Measurements from ENCODE around the gene LRIG1. TPM values are rescaled to one million over a fixed set of nuclear protein-coding genes. Genes with fewer than 3 reads are reported as not detected.

The LRIG1 gene
- total and polyA plus RNA-seq, 9 of the 15 experiments (the other 6 are each of a cell fraction or from before 2014, with no cell fraction given), result 0.05 to 0.38 (median 0.13) TPM; not detected in 3

DNA sequence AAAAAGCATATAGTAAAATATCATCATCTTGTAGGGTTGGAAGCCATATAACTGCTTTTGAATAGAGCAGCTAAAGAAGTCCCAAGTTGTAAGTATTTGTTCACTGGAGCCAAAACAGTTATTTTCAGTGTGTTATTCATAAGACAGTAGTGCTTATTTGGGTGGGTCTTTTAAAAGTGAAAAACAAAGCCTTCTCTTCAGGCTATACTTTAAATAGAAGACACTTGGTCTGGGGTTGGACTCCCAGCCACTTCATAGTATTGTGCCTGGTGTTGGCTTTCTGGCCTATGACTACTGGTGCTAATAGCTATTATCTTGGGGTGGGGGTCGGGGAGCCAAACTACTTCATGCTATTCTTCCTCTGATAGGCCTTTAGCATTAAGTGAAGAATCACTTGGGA lies 144.8 kb downstream of the LRIG1 start (continued):
- TF ChIP-seq ZZZ3 (IDR thresholded peaks at IDR 0.05), result no peak
- TF ChIP-seq LEF1 (IDR thresholded peaks at IDR 0.05), result no peak
- no peak for TF ChIP-seq ASH1L (IDR thresholded peaks at IDR 0.05; ENCODE audit: borderline replicate concordance, low read depth, partially characterized antibody)

DNA sequence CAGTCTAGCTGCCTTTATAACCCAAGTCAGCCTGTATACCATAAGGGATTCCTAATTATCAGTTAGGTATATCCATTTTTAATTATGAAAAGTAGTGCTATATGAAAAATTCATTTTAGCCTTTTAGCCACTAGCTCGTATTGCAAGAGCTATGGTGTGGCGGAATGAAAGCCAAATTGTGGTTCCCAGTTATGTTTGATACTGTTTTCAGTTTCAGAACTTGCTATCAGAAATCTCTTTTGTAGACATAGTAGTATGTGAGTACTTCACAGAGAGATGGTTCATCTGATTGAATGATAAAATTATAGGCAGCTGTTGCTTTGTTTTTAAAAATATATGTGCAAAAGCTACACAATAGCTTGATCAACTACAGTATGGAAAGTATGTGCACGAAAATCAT lies 145.4 kb downstream of the LRIG1 start:
- Histone ChIP-seq H4K20me1 (replicated peaks; ENCODE audit: control insufficient read depth, insufficient read depth, low read length) (no peaks in the 10 kb centered on the region; the same call in 1 of the 2 replicates), H3K4me2 (ENCODE audit: insufficient read depth, low read length) (no peak overlapping the region), H3K27me3 (ENCODE audit: control insufficient read depth in 2 of 2, insufficient read depth in 2 of 2, low read length in 2 of 2) (no peaks in the 10 kb centered on the region), H3K27ac (ENCODE audit: extremely low read depth, low read depth, low read length) (no peak overlapping the region), H3K4me3 (no peak overlapping the region), H2AFZ (ENCODE audit: low read depth, low read length) (no peak overlapping the region), H3K4me1 (replicated peaks in 1 of 2; ENCODE audit: control insufficient read depth in 2 of 2, insufficient read depth in 2 of 2, low read length in 2 of 2) (no peaks in the 10 kb centered on the region), H3K36me3 (ENCODE audit: control insufficient read depth, insufficient read depth, low read length) (no peaks in the 10 kb centered on the region), H3K9me1 (ENCODE audit: control insufficient read depth, insufficient read depth, low read length) (no peaks in the 10 kb centered on the region), H3K9ac (ENCODE audit: insufficient read depth in 1 of 2, low read depth in 2 of 2, low read length in 2 of 2) (no peak overlapping the region), H3K79me2 (ENCODE audit: control insufficient read depth, insufficient read depth, low read length) (no peaks in the 10 kb centered on the region), H3K9me3 (replicated peaks; ENCODE audit: control insufficient read depth, insufficient read depth, low read depth, low read length) (no peaks in the 10 kb centered on the region)
- BruUV-seq (replicated peaks), result no TSS peak
- POLR2A ChIA-PET, result interaction anchor here (1.2 kb wide), 3 partner anchors 11 to 23 kb away, joined by 3 read pairs; no protein-coding TSS in a partner anchor
- CTCF ChIA-PET (ENCODE audit: low intra/inter-chr PET ratio), result no interaction called here
- DNase-seq (ENCODE audit: extremely low read depth in 1 of 4, low spot score in 3 of 4) (no peak), ATAC-seq (no peak), FAIRE-seq (no peak)
- no peak for TF ChIP-seq ZNF79 (CRISPR knock-in tag; IDR thresholded peaks at IDR 0.05; ENCODE audit: low read depth)
- no peak for TF ChIP-seq BRF1 (IDR thresholded peaks at IDR 0.05; ENCODE audit: borderline replicate concordance, extremely low read depth, insufficient read length)
- no peak for TF ChIP-seq PTRF (tag; IDR thresholded peaks at IDR 0.05)
- TF ChIP-seq HCFC1 (IDR thresholded peaks at IDR 0.05; ENCODE audit: low read depth, low read length), result no peak
- no peak for TF ChIP-seq E2F4 (CRISPR knock-in tag; IDR thresholded peaks at IDR 0.05; ENCODE audit: low read depth)
- TF ChIP-seq SMAD1 (IDR thresholded peaks at IDR 0.05; ENCODE audit: low read depth, low read length, partially characterized antibody), result no peak
- TF ChIP-seq HOMEZ (CRISPR knock-in tag; IDR thresholded peaks at IDR 0.05), result no peak
- TF ChIP-seq LEF1 (IDR thresholded peaks at IDR 0.05), result no peak
- TF ChIP-seq EZH2 (IDR thresholded peaks at IDR 0.05; ENCODE audit: borderline replicate concordance, low read depth, low read length), result no peak
- no peak for TF ChIP-seq MBD1 (CRISPR knock-in tag; IDR thresholded peaks at IDR 0.05)
- no peak for TF ChIP-seq RFX5 (IDR thresholded peaks at IDR 0.05; ENCODE audit: low read depth, low read length)
- TF ChIP-seq GATAD2B (IDR thresholded peaks at IDR 0.05; ENCODE audit: borderline replicate concordance), result no peak
- 50% methylated on average over 3 of the region's 3 CpGs for WGBS (ENCODE audit: insufficient coverage, low coverage, missing lambda C conversion rate)
- intact Hi-C loops (cut with micrococcal nuclease) (no loop called here), in situ Hi-C loops (cut with MboI) (no loop called here)
